GM18861 (cell line): ENCODE data around the gene PFKFB4.

Experiments used
- ATAC-seq: cut with Tn5 transposase; IDR thresholded peaks from one replicate; pipeline ENCODE4 v1.9.1; 2021; ENCODE audit not compliant: unreplicated experiment

Gene PFKFB4

DNA sequence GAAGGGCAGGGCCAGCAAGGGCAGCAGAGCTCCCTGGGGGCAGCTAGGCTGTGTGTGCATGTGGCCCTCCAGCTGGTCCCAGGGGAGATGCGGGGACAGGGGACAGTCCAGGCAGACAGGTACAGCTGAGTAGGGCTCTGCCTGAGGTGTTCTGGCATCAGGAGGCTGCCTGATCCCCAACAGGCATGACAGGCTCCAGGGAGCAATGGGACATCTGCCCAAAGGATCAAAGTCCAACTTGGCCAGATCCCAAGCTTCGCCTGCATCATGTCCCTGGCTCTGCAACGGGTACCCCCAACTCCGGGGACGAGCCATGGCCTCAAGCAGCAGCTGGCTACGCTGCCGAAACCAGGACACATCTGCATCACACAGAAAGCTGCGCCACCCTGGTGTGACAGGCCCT, 88.3 kb downstream of the PFKFB4 start:
- ATAC-seq, result no peak
